HEK293 (cell line): ENCODE results near the gene HS3ST6.
"Not testable (repeated sequence)": the region's sequence is repeated elsewhere in the genome, so short reads cannot be mapped to it uniquely, and the experiment has no call there.

Experiments
- CTCF ChIA-PET: fragments of 350-600 bp; formaldehyde crosslinking; extraction: SDS; loops from one replicate; lab custom pipeline; 2021; ENCODE audit warnings: antibody characterized with exemption; lab: Yijun Ruan, JAX
- POLR2A ChIA-PET: fragments of 300-600 bp; formaldehyde crosslinking; extraction: SDS; loops from one replicate; lab custom pipeline; 2020; ENCODE audit warnings: antibody characterized with exemption, inconsistent platforms; lab: Yijun Ruan, JAX
- H3K27ac ChIP-seq: fragments of 200-500 bp; sonication (Bioruptor generic); 2 replicates; pipeline ENCODE4 v1.5.1; 2014; ENCODE audit warnings: low read depth, low read length, control low read depth, inconsistent platforms; ENCODE audit errors: extremely low read depth
- H3K36me3 ChIP-seq, 2 experiments: fragments of 200-500 bp in 1 of 2; sonication (Bioruptor generic) in 1 of 2; 1 replicate in 1 of 2; 2 replicates in 1 of 2; pipeline ENCODE4 v1.5.1; 2014 to 2017; ENCODE audit warnings: inconsistent platforms in 2 of 2, low read length in 2 of 2; ENCODE audit not compliant: control insufficient read depth in 2 of 2, insufficient read depth in 1 of 2
- H3K4me1 ChIP-seq: fragments of 200-500 bp; sonication (Bioruptor generic); 2 replicates; pipeline ENCODE4 v1.5.1; 2014; ENCODE audit warnings: mild to moderate bottlenecking, low read length, inconsistent platforms; ENCODE audit not compliant: control insufficient read depth, insufficient read depth
- H3K4me3 ChIP-seq: 2 replicates; pipeline ENCODE4 v1.5.1; 2011; ENCODE audit warnings: low read depth, mild to moderate bottlenecking, control low read depth, low read length, moderate library complexity
- H3K9me3 ChIP-seq: fragments of 200-500 bp; sonication (Bioruptor generic); 2 replicates; pipeline ENCODE4 v1.5.1; 2014; ENCODE audit warnings: low read depth, low read length, inconsistent platforms; ENCODE audit not compliant: control insufficient read depth, insufficient read depth
- GLIS1 ChIP-seq: fragments of 450-650 bp; formaldehyde crosslinking; IDR thresholded peaks from 2 replicates; pipeline ENCODE4 v1.5.1; 2016; ENCODE audit warnings: missing biosample characterization, missing genetic modification characterization
- HIC1 ChIP-seq: fragments of 450-650 bp; formaldehyde crosslinking; IDR thresholded peaks from 2 replicates; pipeline ENCODE4 v1.5.1; 2016; ENCODE audit warnings: missing biosample characterization, missing genetic modification characterization
- IKZF3 ChIP-seq: fragments of 450-650 bp; IDR thresholded peaks from 2 replicates; pipeline ENCODE4 v1.5.0; 2018; ENCODE audit warnings: missing biosample characterization, mild to moderate bottlenecking, missing genetic modification characterization, moderate library complexity
- KLF16 ChIP-seq: fragments of 450-650 bp; formaldehyde crosslinking; IDR thresholded peaks from 2 replicates; pipeline ENCODE4 v1.5.1; 2017; ENCODE audit warnings: missing biosample characterization, missing genetic modification characterization
- KLF8 ChIP-seq: fragments of 450-650 bp; formaldehyde crosslinking; IDR thresholded peaks from 2 replicates; pipeline ENCODE4 v1.5.1; 2016; ENCODE audit warnings: missing biosample characterization, missing genetic modification characterization
- OSR2 ChIP-seq: fragments of 450-650 bp; formaldehyde crosslinking; IDR thresholded peaks from 2 replicates; pipeline ENCODE4 v1.5.1; 2016; ENCODE audit warnings: missing biosample characterization, missing genetic modification characterization
- PRDM6 ChIP-seq: fragments of 450-650 bp; formaldehyde crosslinking; IDR thresholded peaks from 2 replicates; pipeline ENCODE4 v1.5.1; 2017; ENCODE audit warnings: missing biosample characterization, missing genetic modification characterization
- YY2 ChIP-seq: fragments of 450-650 bp; formaldehyde crosslinking; IDR thresholded peaks from 2 replicates; pipeline ENCODE4 v1.5.1; 2016; ENCODE audit warnings: missing biosample characterization, missing genetic modification characterization
- ZBTB21 ChIP-seq: fragments of 450-650 bp; formaldehyde crosslinking; IDR thresholded peaks from 2 replicates; pipeline ENCODE4 v1.5.1; 2017; ENCODE audit warnings: missing biosample characterization, missing genetic modification characterization
- ZFP41 ChIP-seq: fragments of 450-650 bp; formaldehyde crosslinking; IDR thresholded peaks from 2 replicates; pipeline ENCODE4 v1.5.1; 2016; ENCODE audit warnings: missing biosample characterization, missing genetic modification characterization, borderline replicate concordance
- ZNF121 ChIP-seq: fragments of 450-650 bp; formaldehyde crosslinking; IDR thresholded peaks from 2 replicates; pipeline ENCODE4 v1.5.1; 2016; ENCODE audit warnings: missing biosample characterization, missing genetic modification characterization
- ZNF132 ChIP-seq: fragments of 450-650 bp; formaldehyde crosslinking; IDR thresholded peaks from 2 replicates; pipeline ENCODE4 v1.5.1; 2017; ENCODE audit warnings: missing biosample characterization, missing genetic modification characterization, borderline replicate concordance
- ZNF146 ChIP-seq: fragments of 450-650 bp; formaldehyde crosslinking; IDR thresholded peaks from 2 replicates; pipeline ENCODE4 v1.5.1; 2016; ENCODE audit warnings: missing biosample characterization, missing genetic modification characterization
- ZNF155 ChIP-seq: fragments of 450-650 bp; formaldehyde crosslinking; IDR thresholded peaks from 2 replicates; pipeline ENCODE4 v1.5.1; 2016; ENCODE audit warnings: missing biosample characterization, missing genetic modification characterization
- ZNF211 ChIP-seq: fragments of 450-650 bp; formaldehyde crosslinking; IDR thresholded peaks from 2 replicates; pipeline ENCODE4 v1.5.1; 2016; ENCODE audit warnings: low read depth, missing biosample characterization, missing genetic modification characterization
- ZNF223 ChIP-seq: fragments of 450-650 bp; formaldehyde crosslinking; IDR thresholded peaks from 2 replicates; pipeline ENCODE4 v1.5.1; 2016; ENCODE audit warnings: missing biosample characterization, missing genetic modification characterization
- ZNF324 ChIP-seq: fragments of 450-650 bp; formaldehyde crosslinking; IDR thresholded peaks from 2 replicates; pipeline ENCODE4 v1.5.1; 2016; ENCODE audit warnings: missing biosample characterization, missing genetic modification characterization
- ZNF37A ChIP-seq: fragments of 450-650 bp; IDR thresholded peaks from 2 replicates; pipeline ENCODE4 v1.5.1; 2018; ENCODE audit warnings: missing biosample characterization, missing genetic modification characterization
- ZNF48 ChIP-seq: fragments of 450-650 bp; formaldehyde crosslinking; IDR thresholded peaks from 2 replicates; pipeline ENCODE4 v1.5.1; 2016; ENCODE audit warnings: missing biosample characterization, missing genetic modification characterization
- ZNF529 ChIP-seq: fragments of 450-650 bp; formaldehyde crosslinking; IDR thresholded peaks from 2 replicates; pipeline ENCODE4 v1.5.1; 2017; ENCODE audit warnings: missing genetic modification characterization, missing biosample characterization; ENCODE audit not compliant: insufficient replicate concordance
- ZNF558 ChIP-seq: fragments of 450-650 bp; formaldehyde crosslinking; IDR thresholded peaks from 2 replicates; pipeline ENCODE4 v1.5.1; 2016; ENCODE audit warnings: missing biosample characterization, missing genetic modification characterization
- ZNF571 ChIP-seq: fragments of 450-650 bp; formaldehyde crosslinking; IDR thresholded peaks from 2 replicates; pipeline ENCODE4 v1.5.0; 2017; ENCODE audit warnings: missing biosample characterization, missing genetic modification characterization
- ZNF610 ChIP-seq: fragments of 450-650 bp; formaldehyde crosslinking; IDR thresholded peaks from 2 replicates; pipeline ENCODE4 v1.5.1; 2016; ENCODE audit warnings: missing biosample characterization, missing genetic modification characterization, borderline replicate concordance
- ZNF639 ChIP-seq: fragments of 450-650 bp; formaldehyde crosslinking; IDR thresholded peaks from 2 replicates; pipeline ENCODE4 v1.5.1; 2016; ENCODE audit warnings: missing biosample characterization, missing genetic modification characterization
- ZNF747 ChIP-seq: fragments of 450-650 bp; formaldehyde crosslinking; IDR thresholded peaks from 2 replicates; pipeline ENCODE4 v1.5.1; 2016; ENCODE audit warnings: missing biosample characterization, missing genetic modification characterization

HS3ST6 gene

GRCh38 chr16:1899641-1900451, 18.4 kb downstream of the HS3ST6 start (continued):
- TF ChIP-seq ZNF211 (tag by site-specific recombination) (no peak), ZNF558 (tag by site-specific recombination) (no peak), OSR2 (tag by site-specific recombination) (peak; percentile 34; the same call in 1 of the 2 replicates), KLF16 (tag by site-specific recombination) (no peak), ZNF324 (tag by site-specific recombination) (no peak), KLF8 (tag by site-specific recombination) (no peak), ZNF529 (no peak), ZNF571 (no peak), ZNF639 (tag by site-specific recombination) (no peak), ZNF155 (tag by site-specific recombination) (no peak), ZNF121 (peak; percentile 84), YY2 (tag by site-specific recombination) (no peak), GLIS1 (tag by site-specific recombination) (peak; percentile 31; the same call in 1 of the 2 replicates), ZNF132 (no peak)

- CTCF ChIA-PET, result interaction anchor here (0.6 kb wide), 1 partner anchor 216 kb away, joined by 3 read pairs; no protein-coding TSS in a partner anchor
- H3K4me1 ChIP-seq, H3K36me3 ChIP-seq, H3K9me3 ChIP-seq, H3K4me3 ChIP-seq, H3K27ac ChIP-seq, POLR2A ChIA-PET: not testable (repeated sequence)
Measured at GRCh38 chr16:1897692-1898091, 20.5 kb downstream of the HS3ST6 start.

GRCh38 chr16:1895949-1896675, 22.1 kb downstream of the HS3ST6 start:
- Histone ChIP-seq H3K4me1 (no peaks in the 10 kb centered on the region), H3K4me3 (no peak overlapping the region), H3K36me3 (no peaks in the 10 kb centered on the region), H3K9me3 (no peaks in the 10 kb centered on the region), H3K27ac (no peak overlapping the region)
- ChIA-PET POLR2A (interaction anchor here (0.6 kb wide), 1 partner anchor 277 kb away, joined by 3 read pairs; no protein-coding TSS in a partner anchor), CTCF (no interaction called here)
- TF ChIP-seq HIC1 (tag by site-specific recombination) (no peak), ZNF37A (no peak), ZNF639 (tag by site-specific recombination) (no peak), ZNF48 (tag by site-specific recombination) (no peak), ZFP41 (no peak), ZNF146 (tag by site-specific recombination) (no peak), PRDM6 (tag by site-specific recombination) (no peak), ZBTB21 (tag by site-specific recombination) (no peak), ZNF223 (no peak), ZNF610 (tag by site-specific recombination) (no peak), ZNF747 (tag by site-specific recombination) (no peak), ZNF558 (tag by site-specific recombination) (no peak), IKZF3 (tag by site-specific recombination) (no peak)
